Measurements from ENCODE around the gene TREH. TPM values are rescaled to one million over a fixed set of nuclear protein-coding genes. Genes with fewer than 3 reads are reported as not detected.
"Not testable (repeated sequence)": the region's sequence is repeated elsewhere in the genome, so short reads cannot be mapped to it uniquely, and the experiment has no call there.

Gene TREH
- total RNA-seq, 2 experiments from 2014 or later, result not detected

GRCh38 chr11:118714416-118714815 lies 35.0 kb upstream of the TREH start:
- H3K27me3 Mint-ChIP-seq (ENCODE audit: low read depth); H3K27ac Mint-ChIP-seq; H3K4me1 Mint-ChIP-seq (ENCODE audit: low read depth); H3K9me3 Mint-ChIP-seq; H3K4me3 Mint-ChIP-seq; H3K36me3 Mint-ChIP-seq (ENCODE audit: low read depth); DNase-seq; intact Hi-C loops (cut with micrococcal nuclease): not testable (repeated sequence)
- CTCF ChIA-PET, result interaction anchor here (0.6 kb wide), 1 partner anchor 230 kb away, joined by 4 read pairs; no protein-coding TSS in a partner anchor

GRCh38 chr11:118708296-118708695 lies 28.8 kb upstream of the TREH start:
- no peaks in the 10 kb centered on the region for H3K27me3 Mint-ChIP-seq (ENCODE audit: low read depth)
- H3K27ac Mint-ChIP-seq, result no peak overlapping the region
- intact Hi-C loops (cut with micrococcal nuclease), result no loop called here
- H3K36me3 Mint-ChIP-seq (ENCODE audit: low read depth), result no peaks in the 10 kb centered on the region
- H3K4me1 Mint-ChIP-seq (ENCODE audit: low read depth), result peaks cover 26% of the 10 kb centered on the region
- no peak overlapping the region for H3K4me3 Mint-ChIP-seq
- no peaks in the 10 kb centered on the region for H3K9me3 Mint-ChIP-seq
- CTCF ChIA-PET, result interaction anchor here (0.6 to 1.3 kb wide), 2 partner anchors 18 to 20 kb away, joined by 3 read pairs; no protein-coding TSS in a partner anchor
- DNase-seq, result no peak

GRCh38 chr11:118706546-118706825 lies 27.0 kb upstream of the TREH start:
- DNase-seq, result no peak
- CTCF ChIA-PET, result interaction anchor here (1.0 kb wide), 1 partner anchor 17 kb away, joined by 3 read pairs; no protein-coding TSS in a partner anchor
- Mint-ChIP-seq H3K27me3 (ENCODE audit: low read depth) (no peaks in the 10 kb centered on the region), H3K36me3 (ENCODE audit: low read depth) (no peaks in the 10 kb centered on the region), H3K4me1 (ENCODE audit: low read depth) (peaks cover 28% of the 10 kb centered on the region), H3K4me3 (no peak overlapping the region), H3K9me3 (no peaks in the 10 kb centered on the region), H3K27ac (no peak overlapping the region)
- intact Hi-C loops (cut with micrococcal nuclease), result no loop called here

- no peak for DNase-seq
- Mint-ChIP-seq H3K9me3 (no peaks in the 10 kb centered on the region), H3K4me1 (ENCODE audit: low read depth) (peaks cover 28% of the 10 kb centered on the region), H3K27ac (no peak overlapping the region), H3K36me3 (ENCODE audit: low read depth) (no peaks in the 10 kb centered on the region), H3K27me3 (ENCODE audit: low read depth) (no peaks in the 10 kb centered on the region), H3K4me3 (no peak overlapping the region)
- intact Hi-C loops (cut with micrococcal nuclease), result loop anchor here (1.0 kb wide), 1 partner anchor 11 kb away; no protein-coding TSS in a partner anchor
- CTCF ChIA-PET, result interaction anchor here (0.5 to 1.6 kb wide), 9 partner anchors 14 to 721 kb away, joined by 3 to 11 read pairs (median 3); no protein-coding TSS in a partner anchor
Measured at GRCh38 chr11:118705791-118706545, 26.5 kb upstream of the TREH start.

GRCh38 chr11:118705111-118705741 lies 25.8 kb upstream of the TREH start:
- Mint-ChIP-seq H3K27ac (peak overlapping the region; percentile 0), H3K4me1 (ENCODE audit: low read depth) (peaks cover 30% of the 10 kb centered on the region), H3K9me3 (peaks cover 3% of the 10 kb centered on the region), H3K36me3 (ENCODE audit: low read depth) (peaks cover 3% of the 10 kb centered on the region), H3K27me3 (ENCODE audit: low read depth) (no peaks in the 10 kb centered on the region), H3K4me3 (peak overlapping the region; percentile 3)
- DNase-seq, result peak; percentile 69
- intact Hi-C loops (cut with micrococcal nuclease), result loop anchor here (1.0 kb wide), 1 partner anchor 10 kb away; no protein-coding TSS in a partner anchor
- CTCF ChIA-PET, result interaction anchor here (0.5 to 1.6 kb wide), 9 partner anchors 13 to 721 kb away, joined by 3 to 11 read pairs (median 3); no protein-coding TSS in a partner anchor

- Mint-ChIP-seq H3K4me3 (no peak overlapping the region), H3K9me3 (peaks cover 6% of the 10 kb centered on the region), H3K36me3 (ENCODE audit: low read depth) (peaks cover 3% of the 10 kb centered on the region), H3K4me1 (ENCODE audit: low read depth) (peaks cover 46% of the 10 kb centered on the region), H3K27ac (no peak overlapping the region), H3K27me3 (ENCODE audit: low read depth) (no peaks in the 10 kb centered on the region)
- intact Hi-C loops (cut with micrococcal nuclease), result no loop called here
- CTCF ChIA-PET, result interaction anchor here (1.1 kb wide), 1 partner anchor 14 kb away, joined by 3 read pairs; no protein-coding TSS in a partner anchor
- no peak for DNase-seq
Measured at GRCh38 chr11:118703563-118704106, 24.2 kb upstream of the TREH start.

- peaks cover 3% of the 10 kb centered on the region for H3K36me3 Mint-ChIP-seq (ENCODE audit: low read depth)
- H3K4me1 Mint-ChIP-seq (ENCODE audit: low read depth), result peaks cover 59% of the 10 kb centered on the region
- peak overlapping the region; percentile 63 for H3K27ac Mint-ChIP-seq
- no peak overlapping the region for H3K4me3 Mint-ChIP-seq
- intact Hi-C loops (cut with micrococcal nuclease), result no loop called here
- peaks cover 6% of the 10 kb centered on the region for H3K9me3 Mint-ChIP-seq
- no peaks in the 10 kb centered on the region for H3K27me3 Mint-ChIP-seq (ENCODE audit: low read depth)
- peak; percentile 64 for DNase-seq
- CTCF ChIA-PET, result interaction anchor here (0.6 to 2.1 kb wide), 4 partner anchors 9 to 192 kb away, joined by 3 to 10 read pairs (median 3); no protein-coding TSS in a partner anchor
Measured at GRCh38 chr11:118699506-118700220, 20.2 kb upstream of the TREH start.

- peaks cover 6% of the 10 kb centered on the region for H3K9me3 Mint-ChIP-seq
- H3K27ac Mint-ChIP-seq, result no peak overlapping the region
- DNase-seq, result no peak
- CTCF ChIA-PET, result interaction anchor here (0.9 to 1.7 kb wide), 2 partner anchors 9 to 89 kb away, joined by 4 to 8 read pairs; no protein-coding TSS in a partner anchor
- H3K27me3 Mint-ChIP-seq (ENCODE audit: low read depth), result no peaks in the 10 kb centered on the region
- peaks cover 65% of the 10 kb centered on the region for H3K4me1 Mint-ChIP-seq (ENCODE audit: low read depth)
- H3K4me3 Mint-ChIP-seq, result no peak overlapping the region
- intact Hi-C loops (cut with micrococcal nuclease), result no loop called here
- H3K36me3 Mint-ChIP-seq (ENCODE audit: low read depth), result peaks cover 3% of the 10 kb centered on the region
Measured at GRCh38 chr11:118697346-118697745, 17.9 kb upstream of the TREH start.

- no peak overlapping the region for H3K4me3 Mint-ChIP-seq
- H3K4me1 Mint-ChIP-seq (ENCODE audit: low read depth), result peaks cover 71% of the 10 kb centered on the region
- intact Hi-C loops (cut with micrococcal nuclease), result no loop called here
Measured at GRCh38 chr11:118696673-118697226, 17.3 kb upstream of the TREH start.

GRCh38 chr11:118694771-118695170 lies 15.3 kb upstream of the TREH start:
- no peaks in the 10 kb centered on the region for H3K27me3 Mint-ChIP-seq (ENCODE audit: low read depth)
- no peaks in the 10 kb centered on the region for H3K36me3 Mint-ChIP-seq (ENCODE audit: low read depth)
- H3K4me3 Mint-ChIP-seq, result no peak overlapping the region
- H3K4me1 Mint-ChIP-seq (ENCODE audit: low read depth), result peaks cover 79% of the 10 kb centered on the region
- no peaks in the 10 kb centered on the region for H3K9me3 Mint-ChIP-seq
- no peak for DNase-seq
- H3K27ac Mint-ChIP-seq, result no peak overlapping the region
- CTCF ChIA-PET, result interaction anchor here (0.8 to 1.1 kb wide), 2 partner anchors 95 to 256 kb away, joined by 3 to 6 read pairs; no protein-coding TSS in a partner anchor
- intact Hi-C loops (cut with micrococcal nuclease), result loop anchor here (1.0 to 5.0 kb wide), 2 partner anchors 11 to 408 kb away; partner anchors contain the start of gene DPAGT1

More at GRCh38 chr11:118696673-118697226, 17.3 kb upstream of the TREH start:
- H3K27ac Mint-ChIP-seq, result no peak overlapping the region
- peaks cover 3% of the 10 kb centered on the region for H3K36me3 Mint-ChIP-seq (ENCODE audit: low read depth)
- CTCF ChIA-PET, result interaction anchor here (0.6 to 1.7 kb wide), 4 partner anchors 9 to 199 kb away, joined by 3 to 8 read pairs (median 4); no protein-coding TSS in a partner anchor
- no peak for DNase-seq
- no peaks in the 10 kb centered on the region for H3K27me3 Mint-ChIP-seq (ENCODE audit: low read depth)
- H3K9me3 Mint-ChIP-seq, result peaks cover 6% of the 10 kb centered on the region

GRCh38 chr11:118694185-118694584 lies 14.7 kb upstream of the TREH start:
- H3K4me1 Mint-ChIP-seq (ENCODE audit: low read depth), result peaks cover 73% of the 10 kb centered on the region
- no peaks in the 10 kb centered on the region for H3K27me3 Mint-ChIP-seq (ENCODE audit: low read depth)
- CTCF ChIA-PET, result interaction anchor here (1.0 kb wide), 1 partner anchor 212 kb away, joined by 4 read pairs; no protein-coding TSS in a partner anchor
- peak; percentile 30 for DNase-seq
- H3K36me3 Mint-ChIP-seq (ENCODE audit: low read depth), result no peaks in the 10 kb centered on the region
- H3K9me3 Mint-ChIP-seq, result no peaks in the 10 kb centered on the region
- no peak overlapping the region for H3K27ac Mint-ChIP-seq
- no peak overlapping the region for H3K4me3 Mint-ChIP-seq
- intact Hi-C loops (cut with micrococcal nuclease), result loop anchor here (5.0 kb wide), 1 partner anchor 408 kb away; the partner anchor contains the start of gene DPAGT1
